ENCODE measurements around the gene TMEM175.
A peak's percentile ranks its signal among the peaks of the same experiment; 100 is the strongest.
"Not testable (repeated sequence)": the region's sequence is repeated elsewhere in the genome, so short reads cannot be mapped to it uniquely, and the experiment has no call there.

TMEM175 gene

DNA sequence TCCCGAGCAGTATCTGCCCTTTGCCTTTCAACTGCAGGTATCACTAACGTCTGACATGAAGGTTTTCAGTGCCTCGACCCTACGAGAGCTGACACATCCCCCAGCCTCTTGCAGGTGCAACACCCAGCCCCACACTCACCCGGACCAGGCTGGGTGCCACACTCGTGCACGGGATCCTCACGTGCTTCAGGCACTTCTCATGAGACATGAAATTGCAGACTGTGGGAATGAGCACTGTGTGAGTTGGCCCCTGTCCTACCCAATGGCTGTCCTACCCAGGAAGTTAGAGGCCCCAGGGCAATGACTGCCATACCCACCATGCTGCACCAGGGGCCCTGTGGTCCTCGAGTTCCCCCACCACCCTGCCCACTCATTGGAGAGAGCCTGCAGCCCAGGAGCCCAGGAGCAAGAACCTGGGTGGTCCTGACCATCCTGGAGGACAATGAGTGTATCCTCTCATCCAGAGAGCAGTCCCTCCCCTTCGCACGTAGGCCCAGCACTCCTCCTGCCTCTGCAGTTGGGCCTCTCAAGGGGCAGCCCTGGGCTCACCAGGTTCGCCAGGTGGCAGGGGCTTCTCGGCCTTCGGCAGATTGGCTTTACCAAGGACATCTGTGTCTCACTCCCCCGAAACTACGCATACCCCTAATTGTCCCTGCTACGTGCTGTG lies 38.7 kb downstream of the TMEM175 start:
- no peak for DNase-seq (ENCODE audit: low read depth in 2 of 2)

DNA sequence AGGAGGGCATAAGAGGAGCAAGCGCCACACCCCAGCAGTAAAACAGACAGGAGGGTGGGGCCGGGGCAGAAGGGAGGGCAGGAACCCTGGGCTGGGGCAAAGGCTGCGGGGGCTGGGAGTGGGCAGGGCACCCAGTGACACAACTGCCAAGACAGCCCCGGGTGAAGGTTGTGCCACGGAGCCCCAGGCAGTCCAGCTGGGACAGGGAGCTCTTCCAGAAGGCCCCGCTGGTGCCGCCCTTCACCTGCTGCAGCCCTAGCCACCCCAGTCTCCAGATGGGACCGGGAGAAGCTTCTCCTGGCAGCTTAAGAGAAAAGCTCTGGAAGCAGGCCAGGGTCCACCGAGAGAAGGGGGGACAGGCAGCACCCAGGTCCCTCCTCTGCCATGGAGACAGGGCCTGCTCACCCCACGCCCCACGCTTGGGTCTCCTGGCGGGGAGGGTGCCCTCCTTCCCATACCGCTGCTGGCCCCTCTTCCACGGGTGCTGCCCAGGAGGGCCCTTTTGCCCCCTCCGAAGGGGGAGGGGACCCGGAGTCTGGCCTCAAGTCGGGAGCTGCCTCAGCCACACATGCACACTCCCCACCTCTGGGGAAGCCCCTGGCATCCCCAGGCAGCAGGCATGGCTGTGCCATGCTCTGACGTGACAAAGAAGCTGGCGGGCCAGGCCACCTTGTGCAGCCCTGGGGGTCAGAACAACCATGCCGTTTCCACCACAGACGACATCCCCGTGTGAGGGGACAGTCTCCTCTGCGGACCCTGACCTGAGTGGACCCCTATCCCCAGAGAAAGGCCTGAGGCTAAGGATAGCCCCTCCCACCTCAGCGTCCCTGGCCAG lies 39.6 kb downstream of the TMEM175 start:
- no peak for DNase-seq (ENCODE audit: low read depth in 2 of 2)

DNA sequence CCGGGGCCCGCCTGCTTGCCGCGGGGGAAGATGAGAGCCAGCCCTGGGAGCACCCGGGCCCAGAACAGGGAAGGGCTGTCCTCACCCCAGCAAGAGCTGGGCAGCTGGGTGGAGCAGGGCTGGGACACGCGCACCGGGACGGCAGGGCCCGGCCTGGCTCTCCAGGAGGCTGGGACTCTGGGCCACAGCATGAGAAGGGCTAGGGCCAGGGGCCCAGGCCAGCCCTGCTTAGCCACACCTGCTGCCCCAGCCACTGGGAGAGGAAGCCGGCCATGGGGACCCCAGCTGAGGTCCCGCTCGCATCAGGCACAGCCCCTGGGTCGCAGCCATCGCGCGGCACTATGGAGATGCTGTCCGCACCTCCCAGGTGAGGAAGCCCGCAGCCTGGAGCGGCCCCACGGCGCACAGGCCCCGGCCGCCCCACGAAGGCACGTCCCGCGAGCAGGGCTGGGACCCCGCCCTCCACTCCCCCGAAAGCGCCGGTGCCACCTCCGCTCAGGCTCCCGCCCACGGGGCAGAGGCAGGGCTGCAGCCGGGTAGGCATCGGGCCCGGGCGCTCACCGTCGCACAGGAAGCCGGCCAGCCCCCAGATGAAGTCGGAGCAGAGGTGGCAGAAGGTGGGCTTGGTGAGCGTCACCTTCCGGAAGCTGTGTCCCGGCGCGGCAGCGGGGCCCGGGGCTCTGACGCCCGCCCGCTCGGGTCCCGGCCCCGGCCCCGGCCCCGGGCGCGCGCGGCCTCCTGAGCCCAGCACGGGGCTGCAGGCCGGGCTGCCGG lies 40.6 kb downstream of the TMEM175 start:
- peak; percentile 20 to 28 for DNase-seq (ENCODE audit: low read depth in 2 of 2)

DNA sequence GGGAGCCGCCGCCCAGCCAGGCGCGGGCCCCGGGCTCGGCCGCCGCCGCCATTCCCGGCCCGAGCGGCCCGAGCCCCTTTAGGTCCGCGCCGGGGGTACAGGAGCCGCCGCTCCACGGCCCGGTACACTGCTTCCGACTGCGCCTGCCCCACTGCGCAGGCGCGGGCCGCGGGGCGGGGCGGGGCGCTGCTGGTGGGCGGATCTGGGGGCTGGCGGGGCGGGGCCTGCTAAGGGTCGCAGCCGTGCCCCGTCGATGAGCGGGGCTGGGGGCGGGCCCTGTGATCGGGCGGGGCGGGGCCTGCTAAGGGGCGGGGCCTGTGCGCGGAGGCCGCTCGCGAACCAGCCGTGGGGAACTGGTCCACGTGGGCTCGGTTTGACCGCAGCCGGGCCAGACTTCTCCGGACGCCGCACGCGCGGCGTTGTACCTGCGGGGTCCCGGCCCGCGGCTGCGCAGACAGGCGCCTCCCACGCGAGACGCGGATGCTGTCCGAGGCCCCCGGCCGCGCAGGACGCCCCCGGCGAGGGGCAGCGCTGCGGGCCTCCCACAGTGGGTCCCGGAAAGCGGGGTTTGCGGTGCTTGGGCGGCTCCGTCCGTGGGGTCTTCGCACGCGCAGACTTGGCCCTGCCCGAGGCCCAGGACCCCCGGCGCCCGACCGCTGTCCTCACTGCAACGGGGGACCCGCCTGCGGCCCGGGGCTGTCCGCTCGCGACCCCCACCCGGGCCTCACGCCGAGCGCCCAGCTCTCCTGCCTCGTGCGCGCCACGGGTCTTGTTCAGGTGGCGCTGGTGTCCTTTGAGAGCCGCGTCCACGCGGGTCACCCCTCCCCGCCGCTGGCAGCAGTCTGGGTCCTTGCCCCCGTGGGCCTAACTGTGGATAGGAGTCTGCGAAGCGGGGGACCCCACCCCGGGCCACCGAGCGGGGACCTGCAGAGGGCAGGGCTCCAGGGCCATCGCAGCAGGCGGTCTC lies 41.5 kb downstream of the TMEM175 start, which contains the start of gene DGKQ:
Gene DGKQ (minus strand): TSS at position 139 of the 967 bp plus-strand sequence. CDS start 87 bp downstream, at position 52.
- DNase-seq (ENCODE audit: low read depth in 2 of 2) = peak; percentile 77 to 83

DNA sequence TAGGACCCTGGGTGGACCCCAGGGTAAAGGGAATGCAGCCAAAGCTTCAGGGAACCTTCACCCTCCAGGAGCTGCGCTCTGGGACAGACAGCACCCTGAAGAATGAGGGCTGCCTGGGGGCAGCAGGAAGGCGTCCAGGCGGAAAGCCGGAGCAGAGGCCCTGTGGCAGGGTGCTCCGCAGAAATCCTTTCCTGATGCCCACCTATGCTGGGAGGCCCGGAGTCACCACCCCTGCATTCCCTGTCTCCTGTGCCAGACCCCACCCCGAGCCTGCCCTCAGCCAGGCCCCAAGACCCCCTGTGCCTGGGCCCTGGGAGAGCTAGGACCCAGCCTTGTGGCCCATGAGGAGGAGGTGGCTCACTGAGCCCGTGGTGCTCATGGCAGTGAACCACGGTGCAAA lies 42.4 kb downstream of the TMEM175 start:
- DNase-seq (ENCODE audit: low read depth in 2 of 2) = no peak

DNA sequence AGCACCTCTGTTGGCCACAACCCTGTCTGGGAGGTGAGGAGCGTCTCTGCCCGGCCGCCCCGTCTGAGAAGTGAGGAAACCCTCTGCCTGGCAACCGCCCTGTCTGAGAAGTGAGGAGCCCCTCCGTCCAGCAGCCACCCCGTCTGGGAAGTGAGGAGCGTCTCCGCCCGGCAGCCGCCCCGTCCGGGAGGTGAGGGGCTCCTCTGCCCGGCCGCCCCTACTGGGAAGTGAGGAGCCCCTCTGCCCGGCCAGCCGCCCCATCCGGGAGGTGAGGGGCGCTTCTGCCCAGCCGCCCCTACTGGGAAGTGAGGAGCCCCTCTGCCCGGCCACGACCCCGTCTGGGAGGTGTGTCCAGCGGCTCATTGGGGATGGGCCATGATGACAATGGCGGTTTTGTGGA lies 43.8 kb downstream of the TMEM175 start:
- not testable (repeated sequence) for DNase-seq (ENCODE audit: low read depth in 2 of 2)

DNA sequence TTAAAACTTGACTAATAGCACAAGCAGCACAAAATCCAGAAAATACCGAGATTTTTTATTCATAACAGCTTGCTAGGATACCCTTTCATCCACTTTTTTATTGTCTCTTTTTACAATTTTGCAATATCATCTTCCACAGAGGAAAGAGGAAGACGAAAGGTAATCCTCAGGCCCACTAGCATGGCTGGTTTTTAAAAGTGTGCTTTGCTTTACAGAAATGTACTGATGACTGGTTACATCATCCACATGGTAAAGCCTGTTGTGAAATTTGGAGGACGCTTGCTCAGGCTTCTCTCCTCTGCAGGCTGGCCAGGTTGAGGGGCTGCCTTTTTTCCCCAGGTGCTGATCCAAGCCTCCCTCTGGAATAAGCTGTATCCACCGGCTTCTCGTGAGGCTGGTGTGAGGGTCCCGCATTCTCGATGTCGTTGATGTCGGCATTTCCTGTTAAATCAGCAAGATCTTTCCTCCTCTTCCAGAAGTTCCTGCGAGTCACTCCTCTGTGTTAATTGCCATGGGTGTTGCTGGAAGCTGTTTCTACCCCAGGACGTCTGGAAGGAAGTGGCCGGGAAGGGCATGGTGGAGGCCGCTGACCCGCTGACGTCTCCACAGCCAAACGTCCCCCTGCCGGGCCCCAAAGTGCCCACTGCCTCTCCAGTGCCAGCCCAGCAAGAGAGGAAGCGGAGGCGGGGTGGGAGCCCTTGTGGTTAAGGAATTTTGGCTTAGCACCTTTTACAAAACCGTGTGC lies 46.9 kb downstream of the TMEM175 start:
- no peak for DNase-seq (ENCODE audit: low read depth in 2 of 2)

DNA sequence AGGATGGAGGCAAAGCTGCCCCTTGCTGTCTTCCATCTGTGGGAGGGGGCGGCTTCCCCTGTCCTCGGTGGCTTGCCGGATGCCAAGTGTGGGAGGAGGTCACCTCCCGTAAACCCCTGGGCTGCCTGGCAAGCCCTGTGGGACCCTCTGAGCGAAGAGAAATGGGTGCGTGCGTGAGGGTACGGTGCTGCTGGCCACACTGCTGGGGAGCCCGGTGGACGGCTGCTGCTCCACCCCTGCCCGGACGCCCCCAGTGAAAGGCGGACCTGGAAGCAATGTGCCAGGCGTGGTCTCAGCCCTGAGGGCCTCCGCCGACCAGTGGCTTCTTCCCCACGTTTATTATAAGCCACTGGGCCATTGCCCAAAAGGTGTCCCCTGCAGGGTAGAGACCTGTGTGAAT lies 50.0 kb downstream of the TMEM175 start:
- DNase-seq (ENCODE audit: low read depth in 2 of 2) = no peak

DNA sequence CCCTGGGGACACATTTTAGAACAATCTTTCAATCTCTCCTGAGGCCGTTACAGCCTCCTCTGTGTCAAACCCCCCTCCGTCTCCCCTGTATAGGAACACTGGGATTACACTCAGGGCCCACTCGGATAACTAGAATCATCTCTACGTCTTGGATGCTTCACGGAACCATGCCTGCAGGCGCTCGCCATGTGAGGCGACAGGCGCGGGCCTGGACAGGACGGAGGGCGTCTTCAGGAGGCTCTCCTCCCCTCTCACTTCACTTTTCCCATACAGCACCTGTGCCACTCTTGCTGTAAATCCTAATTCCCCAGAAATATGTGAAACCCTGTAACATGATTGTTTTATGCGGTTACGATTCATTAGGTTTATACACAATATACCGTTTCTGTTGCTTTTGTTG lies 50.6 kb downstream of the TMEM175 start:
- no peak for DNase-seq (ENCODE audit: low read depth in 2 of 2)

DNA sequence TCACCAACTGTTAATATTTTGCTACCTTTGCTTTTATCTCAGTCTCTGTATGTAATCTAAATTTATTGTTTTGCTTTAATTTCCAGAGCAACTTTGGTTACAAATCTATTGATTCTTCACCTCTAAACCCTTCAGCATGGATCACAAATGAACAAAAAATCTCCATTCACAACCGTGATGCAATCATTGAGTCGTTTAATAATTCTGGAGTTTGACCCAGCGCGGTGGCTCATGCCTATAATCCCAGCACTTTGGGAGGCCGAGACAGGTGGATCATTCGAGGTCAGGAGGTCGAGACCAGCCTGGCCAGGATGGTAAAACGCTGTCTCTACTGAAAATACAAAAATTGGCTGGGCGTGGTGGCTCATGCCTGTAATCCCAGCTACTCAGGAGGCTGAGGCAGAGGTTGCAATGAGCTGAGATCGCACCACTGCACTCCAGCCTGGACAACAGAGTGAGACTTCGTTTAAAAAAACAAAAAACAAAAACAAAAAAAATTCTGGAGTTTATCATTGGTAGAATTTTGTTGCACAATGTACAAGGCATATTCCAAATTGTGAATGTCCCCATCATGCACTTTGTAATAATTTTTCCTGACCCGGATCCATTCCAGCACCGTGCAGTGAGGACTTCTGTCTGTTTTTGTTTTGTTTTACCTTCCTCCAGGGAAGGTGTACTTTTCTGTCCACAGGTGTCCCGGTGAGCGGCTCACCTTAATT lies 52.2 kb downstream of the TMEM175 start:
- no peak for DNase-seq (ENCODE audit: low read depth in 2 of 2)

DNA sequence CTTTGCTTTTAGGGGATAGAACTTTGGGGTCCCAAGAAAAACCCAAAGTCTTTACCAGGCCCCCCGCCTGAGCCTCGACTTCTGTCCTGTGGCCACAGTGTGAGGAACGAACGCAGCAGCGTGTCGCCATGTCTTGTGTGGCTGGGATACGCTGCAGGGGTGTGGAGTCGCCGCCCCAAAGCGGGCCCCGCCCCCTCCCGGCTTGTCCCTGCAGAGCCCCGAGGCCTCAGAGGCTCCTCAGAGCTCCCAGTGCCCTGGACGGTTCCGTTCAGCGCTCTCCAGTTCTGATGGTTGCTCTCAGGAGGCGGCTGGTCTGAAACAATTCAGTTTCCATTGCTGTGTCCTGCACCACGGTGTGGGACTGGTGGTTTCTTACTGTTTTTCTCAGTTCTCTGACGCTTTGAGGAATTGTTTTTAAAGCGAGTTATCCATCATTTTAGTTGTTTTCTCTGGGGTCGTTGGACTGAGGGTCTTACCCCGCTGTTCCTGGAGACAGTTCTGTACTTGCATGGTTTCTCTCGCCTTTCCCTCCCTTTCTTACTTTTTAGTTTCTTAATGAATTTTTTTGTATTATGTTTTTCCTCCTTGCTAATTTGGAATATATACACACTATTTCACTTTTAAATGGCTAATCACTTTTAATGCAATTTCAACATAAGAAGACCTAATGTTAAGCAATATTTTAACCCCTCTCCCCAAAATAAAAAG lies 53.0 kb downstream of the TMEM175 start:
- DNase-seq (ENCODE audit: low read depth in 2 of 2) = peak; percentile 66

DNA sequence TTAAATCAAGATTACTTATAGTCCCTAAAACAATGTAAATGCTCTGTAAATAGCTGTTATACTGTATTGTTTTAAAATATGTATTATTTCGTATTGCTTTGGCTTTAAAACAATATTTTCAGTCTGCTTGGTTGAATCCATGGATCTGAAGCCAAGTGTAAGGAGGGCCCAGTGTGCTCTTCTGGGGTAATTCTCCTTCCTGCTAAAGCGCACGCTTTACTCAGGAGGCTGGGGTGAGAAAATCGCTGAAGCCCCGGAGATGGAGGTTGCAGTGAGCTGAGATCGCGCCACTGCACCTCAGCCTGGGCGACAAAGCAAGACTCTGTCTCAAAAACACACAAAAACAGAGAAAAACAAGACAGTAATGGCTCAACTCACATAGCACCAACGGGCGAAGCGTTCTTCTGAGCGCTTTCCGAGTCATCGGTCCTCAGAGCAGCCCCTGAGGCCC lies 54.2 kb downstream of the TMEM175 start:
- no peak for DNase-seq (ENCODE audit: low read depth in 2 of 2)

DNA sequence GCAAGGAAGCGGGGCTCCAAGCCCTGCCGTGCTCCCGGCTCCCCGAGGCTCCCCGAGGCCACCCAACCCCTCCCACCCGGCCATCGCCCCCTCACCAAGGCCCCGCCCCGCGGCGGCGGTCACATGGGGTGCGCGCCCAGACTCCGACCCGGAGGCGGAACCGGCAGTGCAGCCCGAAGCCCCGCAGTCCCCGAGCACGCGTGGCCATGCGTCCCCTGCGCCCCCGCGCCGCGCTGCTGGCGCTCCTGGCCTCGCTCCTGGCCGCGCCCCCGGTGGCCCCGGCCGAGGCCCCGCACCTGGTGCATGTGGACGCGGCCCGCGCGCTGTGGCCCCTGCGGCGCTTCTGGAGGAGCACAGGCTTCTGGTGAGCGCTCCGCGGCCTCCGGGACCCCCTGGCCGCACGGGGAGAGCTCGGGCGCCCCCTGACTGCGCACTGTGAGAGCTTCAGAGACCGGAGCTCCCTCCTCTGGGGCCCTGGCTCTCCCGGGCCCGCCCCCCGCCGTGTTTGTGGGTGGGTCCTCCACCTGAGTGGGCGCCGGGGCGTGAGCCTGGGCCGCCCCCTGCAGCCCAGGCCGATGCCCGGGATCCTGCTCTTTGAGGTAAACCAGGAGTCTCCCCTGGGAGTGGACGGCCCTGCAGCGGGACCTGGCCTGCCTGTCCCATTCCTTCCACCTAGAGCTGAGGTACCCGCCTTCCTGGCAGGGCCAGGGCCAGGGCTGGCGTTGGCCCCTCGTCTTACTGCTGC lies 54.8 kb downstream of the TMEM175 start, which contains the start of gene IDUA:
Gene IDUA (plus strand): TSS at position 166 of the 745 bp plus-strand sequence. CDS start 41 bp downstream, at position 207.
- peak; percentile 82 to 84 for DNase-seq (ENCODE audit: low read depth in 2 of 2)

DNA sequence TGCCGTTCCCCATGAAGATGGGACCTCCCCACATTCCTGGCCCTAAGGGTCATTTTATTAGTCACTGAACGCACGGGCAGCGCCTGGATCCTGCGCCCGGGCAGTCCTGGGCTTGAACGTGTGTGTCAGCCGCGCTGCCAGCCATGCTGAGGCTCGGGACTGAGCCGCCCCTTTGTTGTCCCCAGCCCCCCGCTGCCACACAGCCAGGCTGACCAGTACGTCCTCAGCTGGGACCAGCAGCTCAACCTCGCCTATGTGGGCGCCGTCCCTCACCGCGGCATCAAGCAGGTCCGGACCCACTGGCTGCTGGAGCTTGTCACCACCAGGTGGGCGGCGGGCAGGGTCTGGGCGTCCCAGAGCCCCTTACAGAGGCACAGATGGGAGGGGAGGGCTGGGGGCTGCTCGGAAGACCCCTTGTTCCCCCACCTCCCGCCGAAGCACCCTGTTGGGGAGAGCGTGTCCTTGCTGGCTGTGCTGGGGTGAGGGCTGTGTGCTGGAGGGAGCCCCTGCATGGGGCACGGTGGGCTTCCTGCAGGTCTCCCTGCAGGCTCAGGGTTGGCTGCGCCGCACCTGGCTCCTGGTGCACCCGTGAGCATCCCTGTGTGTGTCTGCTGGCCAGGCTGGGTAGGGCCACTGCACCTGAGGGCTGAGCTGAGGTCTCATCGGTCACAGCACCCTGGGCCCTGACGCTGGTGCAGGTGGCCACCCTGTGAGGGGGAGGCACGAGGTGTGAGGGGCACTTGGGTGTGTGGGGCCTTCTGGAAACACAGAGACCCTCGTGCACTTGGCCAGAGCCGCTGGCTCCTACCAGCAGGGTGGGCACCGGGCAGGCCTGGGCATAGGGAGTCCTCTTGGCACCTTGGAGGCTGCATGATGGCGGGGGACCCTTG lies 55.6 kb downstream of the TMEM175 start:
- no peak for DNase-seq (ENCODE audit: low read depth in 2 of 2)

DNA sequence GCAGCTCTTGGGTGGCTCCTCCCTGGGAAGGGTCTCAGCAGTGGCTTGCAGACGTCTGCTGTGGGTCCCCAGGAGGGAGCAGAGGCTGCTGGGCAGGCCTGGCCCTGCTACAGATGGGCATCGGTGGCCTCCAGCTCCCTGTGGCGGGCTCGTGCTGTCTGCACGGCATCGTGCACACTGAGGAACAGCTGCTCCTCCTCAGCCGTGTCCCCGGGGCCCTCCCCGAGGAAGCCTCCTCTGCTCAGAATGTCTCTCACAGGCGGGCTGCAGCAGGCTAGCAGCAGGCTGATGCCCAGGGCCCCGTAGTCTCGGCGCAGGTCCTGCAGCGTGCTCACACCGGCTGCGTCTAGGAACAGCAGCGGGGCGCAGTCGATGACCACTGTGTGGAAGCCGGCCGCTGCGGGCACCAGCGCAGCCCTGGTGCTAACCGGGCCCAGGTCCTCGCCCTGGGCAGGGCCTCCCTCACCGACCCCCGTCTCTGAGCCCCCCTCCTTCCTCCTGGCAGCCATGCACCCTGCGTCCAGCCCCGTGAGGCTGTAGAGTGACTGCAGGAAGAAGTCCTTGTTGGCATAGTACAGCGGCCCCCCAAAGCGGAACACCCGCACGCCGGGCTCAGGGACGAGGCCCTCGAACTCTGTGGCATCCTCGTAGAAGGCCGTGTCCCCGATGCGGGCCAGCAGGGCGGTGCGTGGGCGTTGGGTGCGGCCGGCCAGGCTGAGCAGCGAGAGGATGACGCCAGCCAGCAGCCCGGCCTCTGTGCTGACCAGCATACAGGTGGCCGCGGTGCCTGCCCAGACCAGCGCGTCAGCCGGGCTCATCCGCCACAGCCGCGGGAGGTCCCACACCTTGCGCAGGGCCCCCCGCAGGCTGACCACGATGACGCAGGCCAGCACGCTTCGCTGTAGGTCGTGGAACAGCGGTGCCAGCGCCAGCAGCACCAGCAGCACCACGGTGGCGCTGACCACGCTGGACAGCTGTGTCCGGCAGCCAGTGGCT lies 56.8 kb downstream of the TMEM175 start:
- DNase-seq (ENCODE audit: low read depth in 2 of 2) = no peak
